Neural crest cell (in vitro differentiated cells): ENCODE results near the gene NHLRC2. TPM values are rescaled to one million over a fixed set of nuclear protein-coding genes. Genes with fewer than 3 reads are reported as not detected.
A peak's percentile ranks its signal among the peaks of the same experiment; 100 is the strongest.

Source experiments
- DNase-seq: peaks from one replicate; pipeline ENCODE4 v3.0.0; 2021; ENCODE audit warnings: low read depth, mixed read lengths, low spot score
- H3K27ac Mint-ChIP-seq: one replicate; pipeline ENCODE4 v1.8.0; 2021; ENCODE audit warnings: mild to moderate bottlenecking, mixed read lengths; ENCODE audit not compliant: unreplicated experiment
- H3K27me3 Mint-ChIP-seq: 2 replicates; pipeline ENCODE4 v1.8.0; 2021; ENCODE audit warnings: low read depth, mild to moderate bottlenecking, mixed read lengths
- H3K36me3 Mint-ChIP-seq: 2 replicates; pipeline ENCODE4 v1.8.0; 2021; ENCODE audit warnings: low read depth, mild to moderate bottlenecking, mixed read lengths
- H3K4me1 Mint-ChIP-seq: 2 replicates; pipeline ENCODE4 v1.8.0; 2021; ENCODE audit warnings: mixed read lengths
- H3K4me3 Mint-ChIP-seq: one replicate; pipeline ENCODE4 v1.8.0; 2021; ENCODE audit warnings: mild to moderate bottlenecking, mixed read lengths
- H3K9me3 Mint-ChIP-seq: 2 replicates; pipeline ENCODE4 v1.8.0; 2021; ENCODE audit warnings: mixed read lengths
- total RNA-seq: library from RNA; stranded (reverse); gene quantifications from 2 replicates; pipeline ENCODE4 v1.2.1, GENCODE V29; 2021
- TF ChIP-seq, protein P1 (sequence below): fragments of 200-600 bp; sonication (generic); conservative IDR thresholded peaks from 2 replicates; pipeline ENCODE4 v1.5.0; 2021; ENCODE audit warnings: antibody characterized with exemption, mild to moderate bottlenecking

NHLRC2 gene
- total RNA-seq, 1 donor from 2014 or later, result 58.7 TPM

DNA sequence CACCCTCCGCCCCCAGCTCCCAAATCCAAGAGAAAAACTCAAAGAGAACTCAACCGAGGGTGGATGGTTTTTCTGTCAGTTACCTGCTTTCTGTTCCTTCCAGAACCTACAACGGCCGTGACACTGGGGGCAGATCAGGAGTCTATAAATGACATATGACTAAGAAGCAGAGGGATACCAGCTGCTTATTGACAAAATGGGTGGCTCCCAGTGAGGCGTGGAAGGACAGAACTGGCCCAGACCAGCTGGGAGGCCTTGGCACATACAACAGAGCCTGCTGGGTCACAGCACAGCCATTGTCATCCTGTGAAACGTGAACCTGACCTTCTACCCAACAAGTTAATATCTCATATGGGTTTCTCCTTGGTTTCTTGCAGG lies 104.9 kb downstream of the NHLRC2 start:
- TF ChIP-seq, protein P1, sequence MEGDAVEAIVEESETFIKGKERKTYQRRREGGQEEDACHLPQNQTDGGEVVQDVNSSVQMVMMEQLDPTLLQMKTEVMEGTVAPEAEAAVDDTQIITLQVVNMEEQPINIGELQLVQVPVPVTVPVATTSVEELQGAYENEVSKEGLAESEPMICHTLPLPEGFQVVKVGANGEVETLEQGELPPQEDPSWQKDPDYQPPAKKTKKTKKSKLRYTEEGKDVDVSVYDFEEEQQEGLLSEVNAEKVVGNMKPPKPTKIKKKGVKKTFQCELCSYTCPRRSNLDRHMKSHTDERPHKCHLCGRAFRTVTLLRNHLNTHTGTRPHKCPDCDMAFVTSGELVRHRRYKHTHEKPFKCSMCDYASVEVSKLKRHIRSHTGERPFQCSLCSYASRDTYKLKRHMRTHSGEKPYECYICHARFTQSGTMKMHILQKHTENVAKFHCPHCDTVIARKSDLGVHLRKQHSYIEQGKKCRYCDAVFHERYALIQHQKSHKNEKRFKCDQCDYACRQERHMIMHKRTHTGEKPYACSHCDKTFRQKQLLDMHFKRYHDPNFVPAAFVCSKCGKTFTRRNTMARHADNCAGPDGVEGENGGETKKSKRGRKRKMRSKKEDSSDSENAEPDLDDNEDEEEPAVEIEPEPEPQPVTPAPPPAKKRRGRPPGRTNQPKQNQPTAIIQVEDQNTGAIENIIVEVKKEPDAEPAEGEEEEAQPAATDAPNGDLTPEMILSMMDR, result no peak
- no peaks in the 10 kb centered on the region for H3K9me3 Mint-ChIP-seq
- H3K27ac Mint-ChIP-seq, result no peak overlapping the region
- H3K4me3 Mint-ChIP-seq, result no peak overlapping the region
- no peak for DNase-seq
- H3K36me3 Mint-ChIP-seq, result no peaks in the 10 kb centered on the region
- peaks cover 24% of the 10 kb centered on the region for H3K4me1 Mint-ChIP-seq
- H3K27me3 Mint-ChIP-seq, result no peaks in the 10 kb centered on the region

DNA sequence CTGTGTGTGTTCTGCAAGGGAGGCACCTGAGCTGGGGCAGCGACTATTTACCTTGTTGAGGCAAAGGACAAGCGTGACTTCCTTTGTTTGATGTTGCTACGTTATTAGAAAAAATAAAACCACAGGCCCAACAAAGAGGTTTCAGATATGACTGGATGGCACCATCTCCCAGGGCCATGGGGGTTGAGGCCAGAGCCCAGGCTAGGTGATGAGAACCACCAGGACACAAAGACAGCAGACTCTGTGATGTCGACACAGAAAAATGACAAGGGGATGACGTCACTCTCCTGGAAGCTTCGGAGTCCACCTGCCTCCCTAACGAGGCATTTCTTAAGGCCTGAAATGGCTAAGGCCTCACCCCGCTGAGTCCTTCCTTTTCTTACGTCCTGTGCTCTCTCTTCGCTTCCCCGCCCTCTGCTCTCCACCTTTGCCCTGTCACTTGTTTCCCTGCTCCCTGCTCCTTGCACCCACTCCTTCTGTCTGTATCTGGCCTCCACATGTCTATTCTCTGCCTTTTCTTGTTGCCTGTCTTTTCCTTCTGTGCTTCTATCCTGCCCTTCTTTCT lies 106.2 kb downstream of the NHLRC2 start:
- TF ChIP-seq, protein P1, result no peak
- no peaks in the 10 kb centered on the region for H3K9me3 Mint-ChIP-seq
- H3K4me1 Mint-ChIP-seq, result peaks cover 24% of the 10 kb centered on the region
- H3K36me3 Mint-ChIP-seq, result no peaks in the 10 kb centered on the region
- no peak overlapping the region for H3K4me3 Mint-ChIP-seq
- H3K27ac Mint-ChIP-seq, result peak overlapping the region; percentile 41
- no peaks in the 10 kb centered on the region for H3K27me3 Mint-ChIP-seq
- DNase-seq, result no peak

DNA sequence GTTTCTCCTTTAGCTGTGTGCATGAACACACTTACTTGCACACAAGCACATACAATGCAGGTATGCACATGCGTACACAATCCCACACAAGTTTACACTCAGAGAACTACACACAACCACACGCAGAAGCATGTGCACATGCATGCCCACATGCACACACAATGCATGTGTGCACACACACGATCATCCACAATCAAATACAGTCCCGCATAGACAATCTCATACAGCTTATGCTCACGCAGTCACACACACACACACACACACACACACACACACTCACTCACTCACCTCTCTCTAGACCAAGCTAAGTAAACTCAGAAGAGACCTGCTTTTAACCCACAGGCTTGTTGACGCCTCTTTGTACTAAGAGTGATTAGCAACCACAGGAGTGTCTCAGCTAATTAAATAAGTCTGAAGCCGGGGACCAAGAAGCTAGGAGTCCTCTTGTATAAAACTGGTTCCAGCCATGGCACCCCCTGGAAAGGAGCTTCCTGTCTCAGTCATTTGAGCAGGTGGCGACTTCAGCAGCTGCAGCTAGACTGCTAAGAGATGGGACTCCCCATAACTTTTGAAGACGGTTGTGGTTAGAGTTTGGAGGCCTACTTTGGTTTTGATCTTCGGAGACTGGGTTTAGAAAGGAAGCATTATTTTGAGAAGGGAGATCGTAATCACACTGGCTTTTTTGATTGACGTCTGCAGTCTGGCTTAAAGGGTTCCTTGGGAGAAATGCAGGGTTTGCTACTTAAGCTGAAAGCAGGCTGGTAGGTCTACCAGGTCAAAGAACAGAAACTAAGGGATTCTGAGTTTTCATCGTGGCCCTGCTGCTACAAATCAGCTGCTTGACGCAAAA lies 106.9 kb downstream of the NHLRC2 start:
- no peaks in the 10 kb centered on the region for H3K27me3 Mint-ChIP-seq
- peak overlapping the region; percentile 3 for H3K27ac Mint-ChIP-seq
- no peaks in the 10 kb centered on the region for H3K36me3 Mint-ChIP-seq
- TF ChIP-seq, protein P1, result no peak
- H3K4me1 Mint-ChIP-seq, result peaks cover 24% of the 10 kb centered on the region
- H3K9me3 Mint-ChIP-seq, result no peaks in the 10 kb centered on the region
- DNase-seq, result no peak
- no peak overlapping the region for H3K4me3 Mint-ChIP-seq

DNA sequence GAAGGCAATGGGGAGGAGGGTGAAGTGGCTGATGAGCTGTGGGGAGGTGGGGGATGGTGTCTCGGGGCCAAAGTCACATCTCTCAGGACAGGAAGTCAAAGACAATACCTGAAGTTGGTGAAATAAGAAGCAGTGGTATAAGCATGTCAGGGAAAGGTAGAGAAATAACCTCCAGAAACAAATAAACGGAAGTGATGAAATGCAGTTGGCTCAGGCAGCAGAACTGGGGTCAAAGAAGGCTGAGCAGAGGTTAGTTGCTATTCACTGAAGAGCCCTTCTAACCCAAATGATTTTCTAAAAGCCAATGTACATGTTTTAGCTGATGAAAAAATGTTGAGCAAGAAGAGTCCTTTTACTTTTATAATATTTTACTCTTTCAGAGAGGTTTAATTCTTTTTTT lies 110.6 kb downstream of the NHLRC2 start:
- peaks cover 15% of the 10 kb centered on the region for H3K4me1 Mint-ChIP-seq
- TF ChIP-seq, protein P1, result no peak
- peaks cover 4% of the 10 kb centered on the region for H3K9me3 Mint-ChIP-seq

DNA sequence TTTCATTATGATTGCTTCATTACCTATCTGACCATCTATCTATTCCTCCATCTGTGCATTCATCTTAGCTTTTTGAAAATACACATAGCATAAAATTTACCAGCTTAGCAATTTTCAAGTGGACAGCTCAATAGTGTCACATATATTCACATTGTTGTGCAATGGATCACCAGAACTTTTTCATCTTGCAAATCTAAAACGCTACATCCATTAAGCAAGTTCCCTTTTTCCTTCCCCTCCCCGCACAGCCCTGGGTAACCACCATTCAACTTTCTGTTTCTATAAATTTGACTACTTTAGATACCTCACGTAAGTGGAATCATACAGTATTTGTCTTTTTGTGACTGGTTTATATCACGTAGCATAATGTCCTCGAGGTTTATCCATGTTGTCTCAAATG lies 111.2 kb downstream of the NHLRC2 start:
- Mint-ChIP-seq H3K4me1 (peaks cover 11% of the 10 kb centered on the region), H3K4me3 (no peak overlapping the region), H3K9me3 (peaks cover 4% of the 10 kb centered on the region), H3K27ac (no peak overlapping the region), H3K36me3 (no peaks in the 10 kb centered on the region), H3K27me3 (no peaks in the 10 kb centered on the region)
- TF ChIP-seq, protein P1, result no peak
- no peak for DNase-seq

More for the DNA sequence above, 110.6 kb downstream of the NHLRC2 start:
- DNase-seq, result no peak
- no peak overlapping the region for H3K4me3 Mint-ChIP-seq
- no peak overlapping the region for H3K27ac Mint-ChIP-seq
- H3K36me3 Mint-ChIP-seq, result no peaks in the 10 kb centered on the region
- H3K27me3 Mint-ChIP-seq, result no peaks in the 10 kb centered on the region

Other genes with a start within 250 kb of the NHLRC2 start
- not detected in 2 replicates for gene NRAP, start 190.6 kb upstream of the NHLRC2 start, total RNA-seq
- 16.6 and 17.4 TPM in 2 replicates for gene CASP7, start 174.7 kb upstream of the NHLRC2 start, total RNA-seq
- gene PLEKHS1, start 103.0 kb upstream of the NHLRC2 start, total RNA-seq, result not detected in 2 replicates
- gene DCLRE1A, start 579 bp upstream of the NHLRC2 start, total RNA-seq, result 19.2 and 19.4 TPM in 2 replicates
- gene ADRB1, start 189.2 kb downstream of the NHLRC2 start, total RNA-seq, result 0.07 and 0.14 TPM in 2 replicates